Left hindlimb (tissue), 1 donor: ENCODE measurements around the gene B9D2.
A peak's percentile ranks its signal among the peaks of the same experiment; 100 is the strongest.
"Not testable (repeated sequence)": the region's sequence is repeated elsewhere in the genome, so short reads cannot be mapped to it uniquely, and the experiment has no call there.

ENCODE experiments used
- DNase-seq: peaks from one replicate; pipeline ENCODE4 v3.0.0-alpha.2; 2018

B9D2 gene

DNA sequence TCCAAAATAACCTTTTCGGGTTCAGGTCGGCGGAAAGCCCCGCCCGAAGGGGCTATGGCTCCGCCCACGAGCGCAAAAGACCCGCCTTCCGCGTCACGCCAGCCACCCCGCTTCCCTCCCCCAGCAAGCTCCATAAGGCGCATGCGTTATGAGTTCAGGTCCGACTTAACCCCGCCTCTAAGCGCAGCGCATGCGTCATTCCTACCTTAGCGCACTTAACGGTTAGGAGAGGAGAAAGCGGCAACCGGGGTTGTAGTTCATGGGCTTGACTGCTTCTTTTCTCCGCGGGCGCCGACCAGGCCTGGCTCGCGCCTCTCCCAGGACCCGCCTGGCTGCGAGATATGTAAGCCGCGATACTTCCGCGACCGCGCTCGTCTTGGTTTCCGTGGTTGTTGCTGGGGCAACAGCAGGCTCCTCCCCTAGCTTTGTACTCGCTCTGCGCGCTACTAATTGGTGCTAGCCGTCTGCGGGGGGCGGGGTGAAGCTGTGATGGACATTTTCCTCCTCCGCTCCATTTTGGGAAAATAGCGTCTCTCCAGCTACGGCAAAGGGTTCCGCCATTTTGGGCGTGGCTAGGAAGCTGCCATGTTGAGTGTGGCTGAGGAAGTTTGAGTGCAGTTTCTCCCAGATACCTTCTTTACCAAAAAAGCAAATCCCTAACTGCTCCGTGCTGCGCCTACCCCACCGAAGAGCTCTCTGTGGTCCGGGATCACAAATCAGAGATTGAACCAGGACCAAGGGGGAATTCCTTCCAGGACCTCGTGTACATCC is at the start of gene B9D2:
Gene B9D2 (minus strand): TSS at position 397 of the 771 bp plus-strand sequence. CDS start 630 bp downstream, outside the sequence.
- DNase-seq: peak; percentile 98

DNA sequence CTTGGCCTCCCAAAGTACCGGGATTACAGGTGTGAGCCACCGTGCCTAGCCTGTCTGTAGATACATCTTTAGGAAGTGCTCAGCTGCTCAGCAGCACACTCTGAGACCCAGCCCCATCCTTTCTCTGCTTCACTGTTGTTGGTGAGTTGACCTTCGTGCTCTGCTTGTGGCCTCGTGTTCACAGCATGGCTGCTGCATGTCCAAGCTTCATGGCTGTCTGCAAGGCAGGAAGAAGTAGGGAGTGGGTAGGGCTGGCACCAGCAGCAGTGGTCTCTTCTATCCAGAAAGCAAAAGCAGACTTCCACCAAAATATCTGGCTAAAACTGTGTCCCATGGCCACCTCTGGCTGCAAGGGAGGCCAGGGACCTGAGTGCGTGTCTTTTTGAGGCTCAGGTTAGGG is 49.0 kb upstream of the B9D2 start:
- DNase-seq: no peak

DNA sequence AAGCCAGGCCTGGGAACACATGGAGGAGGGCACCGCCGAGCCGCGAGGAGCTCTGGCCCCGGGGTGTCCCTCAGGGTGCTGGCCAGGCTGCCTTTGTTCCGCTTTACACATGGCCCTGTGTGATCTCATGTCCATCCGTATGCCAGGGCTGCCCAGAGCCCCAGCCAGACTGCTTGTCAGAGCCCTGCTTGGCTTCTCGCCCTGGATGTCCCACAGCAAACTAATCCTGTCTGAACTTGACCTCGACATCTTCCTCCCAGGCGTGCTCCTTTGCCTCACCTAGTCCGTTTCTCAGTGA is 48.0 kb upstream of the B9D2 start:
- DNase-seq: no peak

GRCh38 chr19:41411100-41411967 is 47.4 kb upstream of the B9D2 start:
- DNase-seq: no peak

GRCh38 chr19:41410336-41411054 is 46.5 kb upstream of the B9D2 start:
- DNase-seq: no peak

DNA sequence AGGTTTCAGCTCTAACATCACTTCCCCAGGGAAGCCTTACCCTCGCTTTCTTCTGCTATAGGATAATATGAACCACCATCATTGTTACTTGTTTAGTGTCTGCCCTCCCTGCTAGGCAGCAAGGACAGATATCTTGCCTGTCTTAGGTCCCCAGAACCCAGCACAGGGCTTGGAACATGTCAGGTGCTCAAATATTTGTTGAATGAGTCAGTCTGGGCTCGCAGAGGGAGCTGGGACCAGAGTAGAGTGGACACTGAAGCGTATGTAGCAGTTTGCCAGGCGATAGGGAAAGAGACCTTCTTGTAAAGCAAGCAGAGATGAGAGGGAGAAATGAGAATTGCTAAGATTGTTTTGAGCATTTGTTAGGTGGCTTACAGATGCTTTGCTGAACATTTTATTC is 45.3 kb upstream of the B9D2 start:
- no peak for DNase-seq

DNA sequence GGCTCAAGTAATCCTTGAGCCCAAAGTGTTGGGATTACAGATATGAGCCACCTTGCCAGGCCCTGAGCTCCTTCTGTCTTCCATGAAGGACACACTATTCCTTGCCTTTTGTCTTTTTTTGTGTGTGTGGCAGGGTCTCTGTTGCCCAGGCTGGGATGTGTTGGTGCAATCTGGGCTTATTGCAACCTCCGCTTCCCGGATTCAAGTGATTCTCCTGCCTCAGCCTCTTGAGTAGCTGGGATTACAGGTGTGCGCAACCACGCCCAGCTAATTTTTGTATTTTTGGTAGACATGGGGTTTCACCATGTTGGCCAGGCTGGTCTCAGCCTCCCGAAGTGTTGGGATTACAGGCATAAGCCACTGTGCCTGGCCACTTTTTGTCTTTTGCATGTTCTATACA is 44.9 kb upstream of the B9D2 start:
- not testable (repeated sequence) for DNase-seq

GRCh38 chr19:41408256-41408655 is 44.3 kb upstream of the B9D2 start:
- no peak for DNase-seq

- no peak for DNase-seq
Observed at GRCh38 chr19:41407271-41407670, 43.3 kb upstream of the B9D2 start.

- no peak for DNase-seq
Observed at GRCh38 chr19:41405776-41406175, 41.8 kb upstream of the B9D2 start.

DNA sequence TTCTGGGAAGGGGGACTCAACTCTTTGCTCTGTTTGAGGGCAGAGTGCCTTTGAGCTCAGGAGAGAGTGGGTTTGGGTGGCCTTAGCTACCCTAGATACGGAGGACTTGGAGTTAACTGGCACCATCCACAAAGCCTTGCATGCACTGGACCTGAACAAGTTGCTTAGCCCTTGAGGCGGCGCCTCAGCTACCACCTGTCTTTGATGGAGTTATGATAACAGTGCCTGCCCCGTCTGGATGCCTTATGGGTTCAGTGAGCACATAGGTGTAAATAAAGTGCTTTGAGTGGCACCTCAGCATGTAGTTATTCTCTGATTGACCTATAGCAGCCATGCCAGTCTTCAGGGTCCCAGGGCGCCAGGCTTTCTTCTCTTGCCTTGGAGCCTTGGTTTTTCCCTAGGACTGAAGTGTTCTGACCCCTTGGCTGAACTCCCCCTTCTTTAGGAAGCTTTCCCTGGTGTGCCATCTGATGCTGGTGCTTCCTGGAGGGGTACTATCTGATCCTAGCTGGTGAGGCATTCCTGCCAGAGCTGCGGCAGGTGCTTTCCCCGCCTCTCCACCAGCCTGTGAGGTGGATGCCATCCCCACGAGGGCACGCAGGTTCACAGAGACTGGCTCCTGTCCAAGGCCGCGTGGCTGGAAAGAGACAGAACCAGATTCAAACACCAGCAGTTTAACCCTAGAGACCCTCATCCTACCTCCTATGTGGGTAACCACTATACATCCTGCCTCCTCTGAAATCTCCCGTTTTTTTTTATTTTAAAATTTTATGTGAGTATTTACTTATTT is 39.4 kb upstream of the B9D2 start:
- no peak for DNase-seq

DNA sequence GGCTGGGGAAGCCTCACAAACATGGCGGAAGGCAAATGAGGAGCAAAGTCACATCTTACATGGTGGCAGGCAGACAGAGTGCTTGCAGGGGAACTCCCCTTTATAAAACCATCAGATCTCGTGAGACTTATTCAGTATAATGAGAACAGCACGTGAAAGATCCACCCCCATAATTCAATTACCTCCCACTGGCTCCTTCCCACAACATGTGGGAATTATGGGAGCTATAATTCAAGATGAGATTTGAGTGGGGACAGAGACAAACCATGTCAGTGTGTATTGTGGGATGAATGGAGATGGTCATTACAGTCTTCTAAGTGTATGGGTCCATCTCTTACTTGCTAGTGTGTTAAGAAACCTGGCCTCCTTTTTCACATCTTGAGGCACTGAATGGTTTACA is 38.1 kb upstream of the B9D2 start:
- no peak for DNase-seq

- no peak for DNase-seq
Observed at GRCh38 chr19:41401483-41401882, 37.5 kb upstream of the B9D2 start.

DNA sequence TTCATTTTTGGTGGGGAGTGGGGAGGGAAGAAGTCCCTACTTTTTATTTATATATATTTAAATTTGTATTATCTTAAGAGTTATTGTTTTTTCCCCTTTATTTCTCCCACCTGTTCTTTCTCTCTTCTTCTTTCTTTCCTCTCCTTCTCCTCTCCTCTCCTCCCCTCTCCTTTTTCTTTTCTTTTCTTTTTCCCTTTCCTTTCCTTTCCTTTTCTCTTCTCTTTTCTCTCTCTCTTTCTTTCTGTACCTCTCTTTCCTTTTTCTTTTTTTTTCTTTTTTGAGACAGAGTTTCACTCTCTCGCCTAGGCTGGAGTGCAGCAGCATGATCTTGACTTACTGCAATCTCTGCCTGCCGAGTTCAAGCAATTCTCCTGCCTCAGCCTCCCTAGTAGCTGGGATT is 35.6 kb upstream of the B9D2 start:
- DNase-seq: no peak

DNA sequence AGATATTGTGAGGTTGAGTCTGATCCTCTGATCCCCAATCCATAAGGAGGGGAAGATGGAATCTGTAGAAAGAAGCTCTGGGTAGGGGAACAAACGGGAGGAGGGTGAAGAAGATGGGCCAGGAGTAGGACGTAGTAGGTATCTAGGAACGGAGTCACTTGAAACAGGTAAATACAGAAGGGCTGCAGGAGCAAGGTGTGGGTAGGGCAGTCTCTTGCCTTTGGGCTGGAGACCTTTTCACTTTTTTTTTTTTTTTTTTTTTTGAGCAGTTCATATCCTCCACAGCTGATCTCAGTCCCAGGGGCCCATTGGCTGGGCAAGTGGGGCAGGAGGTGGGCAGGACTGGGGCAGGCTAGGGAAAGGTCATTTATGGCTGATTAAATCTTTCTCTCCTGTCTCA is 35.1 kb upstream of the B9D2 start:
- DNase-seq: no peak

- no peak for DNase-seq
Observed at GRCh38 chr19:41398598-41398997, 34.6 kb upstream of the B9D2 start.

DNA sequence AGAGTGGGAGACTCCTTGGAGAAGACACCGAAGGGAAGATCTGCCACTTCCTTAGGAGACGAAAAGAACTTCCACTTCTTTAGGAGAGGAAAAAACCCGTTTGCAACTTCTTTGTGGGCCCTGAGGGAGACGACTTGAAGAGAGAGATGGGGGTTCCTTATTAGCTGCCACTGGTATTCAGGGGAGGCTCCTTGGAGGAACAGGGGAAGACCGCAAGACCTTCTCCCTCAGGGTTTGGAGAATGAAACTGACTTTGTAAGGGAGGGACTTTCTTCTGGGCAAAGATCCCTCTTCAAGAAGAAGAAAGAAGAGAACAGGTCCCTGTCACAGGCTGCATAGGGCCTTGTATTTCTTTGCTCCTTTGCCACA is 34.1 kb upstream of the B9D2 start:
- no peak for DNase-seq

DNA sequence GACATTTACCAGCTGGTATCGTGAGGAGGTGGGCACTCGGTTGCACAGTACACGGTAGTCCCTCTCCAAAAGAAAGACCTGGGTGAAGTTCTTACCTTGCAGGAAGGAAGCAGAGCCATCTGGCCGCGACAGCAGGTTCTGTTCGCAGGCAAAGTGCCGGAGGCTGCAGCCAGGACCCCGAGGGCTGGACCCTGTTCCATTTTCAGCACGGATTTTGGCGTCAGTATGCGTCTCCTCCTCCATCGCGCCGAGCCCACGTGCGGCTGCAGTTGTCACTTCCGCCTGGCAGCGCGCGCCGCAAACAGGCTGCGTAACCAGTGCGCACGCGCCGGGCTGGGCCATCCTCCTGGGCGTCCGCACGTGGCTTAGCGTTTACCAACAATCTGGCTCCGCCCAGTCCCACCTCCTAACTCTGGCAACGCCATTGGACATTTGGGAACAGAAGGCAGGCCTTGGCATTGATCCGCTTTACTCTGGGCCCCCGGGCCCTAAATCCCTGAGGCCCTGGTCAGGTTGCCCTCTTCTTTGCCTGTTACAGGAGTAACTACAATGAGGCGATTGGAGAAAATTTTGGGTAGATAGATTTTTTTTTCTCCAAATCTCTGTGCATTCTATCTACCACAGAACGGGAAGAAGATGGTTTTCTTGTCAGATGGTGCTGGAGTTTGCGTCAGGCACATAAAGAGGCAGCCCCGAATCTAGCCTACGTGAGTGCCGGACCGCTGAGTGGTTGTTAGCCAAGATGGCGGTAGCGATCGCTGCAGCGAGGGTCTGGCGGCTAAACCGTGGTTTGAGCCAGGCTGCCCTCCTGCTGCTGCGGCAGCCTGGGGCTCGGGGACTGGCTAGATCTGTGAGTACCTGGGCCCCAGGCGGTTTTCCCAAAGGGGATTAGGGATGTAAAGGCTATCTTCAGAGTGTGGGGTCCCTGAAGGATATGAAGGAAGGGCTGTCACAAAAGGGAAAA is 33.4 kb upstream of the B9D2 start, which contains the start of the genes BCKDHA and EXOSC5:
Gene BCKDHA (plus strand): TSS at position 733 of the 964 bp plus-strand sequence. CDS start 10 bp downstream, at position 743.
Gene EXOSC5 (minus strand): TSS at position 274 of the 964 bp plus-strand sequence. CDS start 31 bp downstream, at position 243.
- peak; percentile 99 for DNase-seq

GRCh38 chr19:41395355-41395754 is 31.4 kb upstream of the B9D2 start:
- DNase-seq: no peak

GRCh38 chr19:41392775-41393174 is 28.8 kb upstream of the B9D2 start:
- DNase-seq: no peak

- no peak for DNase-seq
Observed at GRCh38 chr19:41391618-41392017, 27.7 kb upstream of the B9D2 start.
